ENCODE results near the gene C19orf47.
A peak's percentile ranks its signal among the peaks of the same experiment; 100 is the strongest.

The C19orf47 gene

DNA sequence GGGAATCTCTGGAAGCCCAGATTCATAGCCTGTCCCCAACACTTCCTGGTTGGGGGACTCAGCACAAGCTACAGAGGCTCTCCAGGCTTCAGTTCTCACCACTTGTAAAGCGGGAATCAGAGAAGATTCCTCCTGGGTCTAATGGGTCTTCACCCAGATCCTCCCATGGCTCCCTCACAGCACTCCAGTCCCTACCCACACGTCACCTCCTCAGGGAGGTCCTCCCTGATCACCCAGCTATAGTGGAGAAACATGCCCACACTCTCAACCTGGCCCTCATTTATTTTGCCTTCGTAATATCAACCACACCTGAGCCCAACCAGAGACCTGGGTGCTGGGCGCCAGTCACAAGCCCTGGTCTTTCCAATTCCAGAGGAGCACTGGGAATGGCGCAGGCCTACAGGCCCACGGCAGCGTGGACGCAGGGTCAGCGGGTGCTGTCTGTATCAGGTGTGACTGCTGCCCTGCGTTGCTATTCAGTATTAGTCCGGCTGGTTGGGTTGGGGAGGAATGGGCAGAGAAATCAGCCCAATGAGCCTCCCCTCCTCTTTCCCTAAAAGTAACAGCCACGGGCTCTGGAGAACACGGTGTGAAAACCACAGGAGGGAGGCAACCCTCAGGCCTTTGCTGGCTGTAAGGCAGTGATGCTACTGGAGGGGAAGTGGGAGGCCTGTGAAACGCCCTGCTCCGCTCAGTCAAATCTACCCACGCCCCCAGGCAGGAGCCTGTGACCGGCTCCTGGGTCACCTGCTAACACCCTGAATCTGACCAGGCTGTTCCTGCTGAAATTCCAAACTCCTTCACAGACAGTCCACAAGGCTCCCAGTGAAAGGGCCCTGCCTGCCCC, 68.2 kb downstream of the C19orf47 start:
- in situ Hi-C loops (cut with MboI; ENCODE audit: low sequenced_read_pairs, unreplicated experiment), result no loop called here
- TF ChIP-seq, protein P1, sequence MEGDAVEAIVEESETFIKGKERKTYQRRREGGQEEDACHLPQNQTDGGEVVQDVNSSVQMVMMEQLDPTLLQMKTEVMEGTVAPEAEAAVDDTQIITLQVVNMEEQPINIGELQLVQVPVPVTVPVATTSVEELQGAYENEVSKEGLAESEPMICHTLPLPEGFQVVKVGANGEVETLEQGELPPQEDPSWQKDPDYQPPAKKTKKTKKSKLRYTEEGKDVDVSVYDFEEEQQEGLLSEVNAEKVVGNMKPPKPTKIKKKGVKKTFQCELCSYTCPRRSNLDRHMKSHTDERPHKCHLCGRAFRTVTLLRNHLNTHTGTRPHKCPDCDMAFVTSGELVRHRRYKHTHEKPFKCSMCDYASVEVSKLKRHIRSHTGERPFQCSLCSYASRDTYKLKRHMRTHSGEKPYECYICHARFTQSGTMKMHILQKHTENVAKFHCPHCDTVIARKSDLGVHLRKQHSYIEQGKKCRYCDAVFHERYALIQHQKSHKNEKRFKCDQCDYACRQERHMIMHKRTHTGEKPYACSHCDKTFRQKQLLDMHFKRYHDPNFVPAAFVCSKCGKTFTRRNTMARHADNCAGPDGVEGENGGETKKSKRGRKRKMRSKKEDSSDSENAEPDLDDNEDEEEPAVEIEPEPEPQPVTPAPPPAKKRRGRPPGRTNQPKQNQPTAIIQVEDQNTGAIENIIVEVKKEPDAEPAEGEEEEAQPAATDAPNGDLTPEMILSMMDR (IDR thresholded peaks at IDR 0.05; ENCODE audit: borderline replicate concordance, control extremely low read depth, extremely low read depth, insufficient read depth, missing control alignments), result no peak
- DNase-seq (ENCODE audit: low spot score), result peak; percentile 68

GRCh38 chr19:40279120-40279551, 69.1 kb downstream of the C19orf47 start:
- TF ChIP-seq, protein P1 (IDR thresholded peaks at IDR 0.05; ENCODE audit: borderline replicate concordance, control extremely low read depth, extremely low read depth, insufficient read depth, missing control alignments), result no peak
- in situ Hi-C loops (cut with MboI; ENCODE audit: low sequenced_read_pairs, unreplicated experiment), result no loop called here
- DNase-seq (ENCODE audit: low spot score), result no peak

DNA sequence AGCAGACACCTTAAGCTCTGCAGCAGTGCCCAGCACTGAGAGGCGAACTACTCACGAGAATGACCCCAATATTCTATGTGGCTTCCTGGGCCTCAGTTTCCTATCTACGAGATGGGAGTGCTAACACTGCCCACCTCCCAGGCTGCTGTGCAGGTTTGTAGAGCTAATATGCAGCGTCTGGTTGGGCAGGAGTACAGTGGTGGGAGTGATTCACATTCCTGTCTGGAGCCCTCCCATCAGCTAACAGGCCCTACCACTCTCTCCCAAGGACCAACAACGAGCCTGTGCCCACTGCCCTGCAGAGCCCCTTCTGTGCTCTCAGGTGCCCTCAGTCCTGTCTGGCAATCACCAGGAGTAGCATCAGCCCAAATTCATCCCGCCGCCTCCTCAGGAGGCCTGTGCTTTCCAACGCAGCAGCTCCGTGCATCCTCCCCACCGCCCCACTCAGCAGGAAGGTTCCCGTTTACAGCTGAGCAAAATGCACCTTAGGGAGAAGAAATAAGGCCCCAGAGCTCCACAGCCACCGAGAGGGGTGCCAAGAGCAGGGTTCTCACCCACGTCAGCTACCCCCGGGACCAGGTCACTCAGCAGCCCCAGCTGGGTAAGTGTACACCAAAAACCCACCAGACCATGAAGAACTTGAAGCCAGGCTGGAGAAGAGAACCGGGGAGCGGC, 69.7 kb downstream of the C19orf47 start:
- no peak for DNase-seq (ENCODE audit: low spot score)
- TF ChIP-seq, protein P1 (IDR thresholded peaks at IDR 0.05; ENCODE audit: borderline replicate concordance, control extremely low read depth, extremely low read depth, insufficient read depth, missing control alignments), result no peak
- in situ Hi-C loops (cut with MboI; ENCODE audit: low sequenced_read_pairs, unreplicated experiment), result no loop called here

- in situ Hi-C loops (cut with MboI; ENCODE audit: low sequenced_read_pairs, unreplicated experiment), result no loop called here
- DNase-seq (ENCODE audit: low spot score), result no peak
- TF ChIP-seq, protein P1 (IDR thresholded peaks at IDR 0.05; ENCODE audit: borderline replicate concordance, control extremely low read depth, extremely low read depth, insufficient read depth, missing control alignments), result no peak
These were observed 70.7 kb downstream of the C19orf47 start for GRCh38 chr19:40277356-40278059.

- DNase-seq (ENCODE audit: low spot score), result peak; percentile 81
- in situ Hi-C loops (cut with MboI; ENCODE audit: low sequenced_read_pairs, unreplicated experiment), result no loop called here
- TF ChIP-seq, protein P1 (IDR thresholded peaks at IDR 0.05; ENCODE audit: borderline replicate concordance, control extremely low read depth, extremely low read depth, insufficient read depth, missing control alignments), result no peak
These were observed 73.3 kb downstream of the C19orf47 start for GRCh38 chr19:40274585-40275544.
